Large intestine (tissue), 3 donors: ENCODE measurements around the gene GTF2H3. TPM values are rescaled to one million over a fixed set of nuclear protein-coding genes. Genes with fewer than 3 reads are reported as not detected.
A peak's percentile ranks its signal among the peaks of the same experiment; 100 is the strongest.

ENCODE experiments used
- DNase-seq, 2 donors: peaks; one replicate each; pipeline versions ENCODE4 v3.0.0 to v3.0.0-alpha.2; 2013
- H3K27ac ChIP-seq: one replicate; pipeline ENCODE4 v1.5.1; 2013; ENCODE audit warnings: low read length
- H3K27me3 ChIP-seq: 2 replicates; pipeline ENCODE4 v1.6.1; 2013; ENCODE audit warnings: low read length; ENCODE audit not compliant: control insufficient read depth, insufficient read depth
- H3K36me3 ChIP-seq: 2 replicates; pipeline ENCODE4 v1.6.1; 2013; ENCODE audit warnings: low read length; ENCODE audit not compliant: control insufficient read depth, insufficient read depth
- H3K4me1 ChIP-seq: one replicate; pipeline ENCODE4 v1.6.1; 2013; ENCODE audit warnings: low read length; ENCODE audit not compliant: control insufficient read depth, insufficient read depth
- H3K4me3 ChIP-seq: one replicate; pipeline ENCODE4 v1.5.1; 2013; ENCODE audit warnings: low read length
- H3K9me3 ChIP-seq: one replicate; pipeline ENCODE4 v1.6.1; 2013; ENCODE audit warnings: mild to moderate bottlenecking, low read depth, low read length, moderate library complexity; ENCODE audit not compliant: control insufficient read depth
- WGBS: methylation state at CpG from one replicate; pipeline ENCODE4 v1.1.5; 2013; ENCODE audit warnings: low lambda C conversion rate; ENCODE audit not compliant: insufficient coverage; 5-methylcytosine and 5-hydroxymethylcytosine counted together
- polyA plus RNA-seq: library from polyadenylated mRNA; unstranded; fragments of 120-200 nt; gene quantifications from one replicate; pipeline ENCODE4 v1.2.1, GENCODE V29; 2013

The GTF2H3 gene
- polyA plus RNA-seq, 1 donor: 33.9 TPM

GRCh38 chr12:123670882-123671728 lies 37.5 kb downstream of the GTF2H3 start, which contains the start of gene TCTN2:
TCTN2 (plus strand) TSS chr12:123671113; CDS start chr12:123671241, 128 bp downstream.
- DNase-seq: peak; percentile 80 to 85
- no CpG with 5 or more reads among the region's 53 CpGs for WGBS

GRCh38 chr12:123671876-123672275 lies 38.2 kb downstream of the GTF2H3 start:
- H3K27me3 ChIP-seq: no peaks in the 10 kb centered on the region
- WGBS: no CpG with 5 or more reads among the region's 6 CpGs
- peaks cover 16% of the 10 kb centered on the region for H3K36me3 ChIP-seq
- peak overlapping the region; percentile 80 for H3K4me3 ChIP-seq
- no peaks in the 10 kb centered on the region for H3K9me3 ChIP-seq
- H3K27ac ChIP-seq: no peak overlapping the region
- no peak for DNase-seq
- H3K4me1 ChIP-seq: no peaks in the 10 kb centered on the region

More at GRCh38 chr12:123670882-123671728, 37.5 kb downstream of the GTF2H3 start, which contains the start of gene TCTN2:
- no peaks in the 10 kb centered on the region for H3K27me3 ChIP-seq
- H3K4me1 ChIP-seq: no peaks in the 10 kb centered on the region
- H3K27ac ChIP-seq: no peak within 1 kb of the TSS
- no peaks in the 10 kb centered on the region for H3K9me3 ChIP-seq
- H3K36me3 ChIP-seq: peaks cover 16% of the 10 kb centered on the region
- peak within 1 kb of the TSS; percentile 80 for H3K4me3 ChIP-seq

- no peaks in the 10 kb centered on the region for H3K4me1 ChIP-seq
- no CpG with 5 or more reads among the region's 1 CpG for WGBS
Observed at GRCh38 chr12:123675436-123675835, 41.8 kb downstream of the GTF2H3 start.

GRCh38 chr12:123676616-123677320 lies 43.1 kb downstream of the GTF2H3 start:
- peaks cover 21% of the 10 kb centered on the region for H3K36me3 ChIP-seq

More at GRCh38 chr12:123675436-123675835, 41.8 kb downstream of the GTF2H3 start:
- H3K36me3 ChIP-seq: peaks cover 21% of the 10 kb centered on the region
- H3K9me3 ChIP-seq: no peaks in the 10 kb centered on the region
- H3K4me3 ChIP-seq: no peak overlapping the region
- H3K27ac ChIP-seq: no peak overlapping the region
- no peak for DNase-seq
- H3K27me3 ChIP-seq: no peaks in the 10 kb centered on the region

GRCh38 chr12:123678981-123679380 lies 45.4 kb downstream of the GTF2H3 start:
- no peaks in the 10 kb centered on the region for H3K4me1 ChIP-seq
- H3K9me3 ChIP-seq: no peaks in the 10 kb centered on the region
- no peaks in the 10 kb centered on the region for H3K27me3 ChIP-seq
- H3K36me3 ChIP-seq: peaks cover 18% of the 10 kb centered on the region
- 100% methylated on average over 1 of the region's 10 CpGs for WGBS
- H3K4me3 ChIP-seq: no peak overlapping the region
- no peak for DNase-seq
- H3K27ac ChIP-seq: no peak overlapping the region

More at GRCh38 chr12:123676616-123677320, 43.1 kb downstream of the GTF2H3 start:
- Histone ChIP-seq H3K4me3 (no peak overlapping the region), H3K4me1 (no peaks in the 10 kb centered on the region), H3K27me3 (no peaks in the 10 kb centered on the region), H3K9me3 (no peaks in the 10 kb centered on the region), H3K27ac (no peak overlapping the region)
- WGBS: 100% methylated on average over 1 of the region's 9 CpGs
- no peak for DNase-seq

- Histone ChIP-seq H3K4me1 (no peaks in the 10 kb centered on the region), H3K36me3 (peaks cover 7% of the 10 kb centered on the region), H3K27me3 (no peaks in the 10 kb centered on the region), H3K4me3 (no peak overlapping the region), H3K27ac (no peak overlapping the region), H3K9me3 (no peaks in the 10 kb centered on the region)
- no CpG with 5 or more reads among the region's 2 CpGs for WGBS
- DNase-seq: no peak
Observed at GRCh38 chr12:123681605-123682004, 48.0 kb downstream of the GTF2H3 start.

- Histone ChIP-seq H3K27me3 (no peaks in the 10 kb centered on the region), H3K36me3 (peaks cover 10% of the 10 kb centered on the region), H3K4me3 (no peak overlapping the region), H3K9me3 (no peaks in the 10 kb centered on the region), H3K4me1 (no peaks in the 10 kb centered on the region), H3K27ac (no peak overlapping the region)
- DNase-seq: no peak
- no CpG with 5 or more reads among the region's 3 CpGs for WGBS
Observed at GRCh38 chr12:123683964-123684363, 50.3 kb downstream of the GTF2H3 start.

- no peak overlapping the region for H3K4me3 ChIP-seq
- no peak overlapping the region for H3K27ac ChIP-seq
- H3K27me3 ChIP-seq: no peaks in the 10 kb centered on the region
- H3K4me1 ChIP-seq: no peaks in the 10 kb centered on the region
- DNase-seq: no peak
- 94% methylated on average over 3 of the region's 18 CpGs for WGBS
- H3K36me3 ChIP-seq: peaks cover 18% of the 10 kb centered on the region
- no peaks in the 10 kb centered on the region for H3K9me3 ChIP-seq
Observed at GRCh38 chr12:123686636-123687190, 53.1 kb downstream of the GTF2H3 start.

GRCh38 chr12:123690191-123690840 lies 56.7 kb downstream of the GTF2H3 start:
- no peak for DNase-seq
- Histone ChIP-seq H3K27me3 (no peaks in the 10 kb centered on the region), H3K36me3 (peaks cover 19% of the 10 kb centered on the region), H3K9me3 (no peaks in the 10 kb centered on the region), H3K4me1 (no peaks in the 10 kb centered on the region), H3K4me3 (no peak overlapping the region), H3K27ac (no peak overlapping the region)
- WGBS: 93% methylated on average over 2 of the region's 8 CpGs

GRCh38 chr12:123696207-123696606 lies 62.6 kb downstream of the GTF2H3 start:
- Histone ChIP-seq H3K4me1 (no peaks in the 10 kb centered on the region), H3K4me3 (no peak overlapping the region), H3K27me3 (no peaks in the 10 kb centered on the region), H3K9me3 (no peaks in the 10 kb centered on the region), H3K27ac (no peak overlapping the region), H3K36me3 (peaks cover 24% of the 10 kb centered on the region)
- WGBS: 100% methylated on average over 3 of the region's 8 CpGs
- no peak for DNase-seq
